ENCODE data around the gene DGKD. TPM values are rescaled to one million over a fixed set of nuclear protein-coding genes. Genes with fewer than 3 reads are reported as not detected.

DGKD gene
- total RNA-seq, 1 donor from 2014 or later, result 10.3 TPM

- TF ChIP-seq CTCF (conservative IDR thresholded peaks at IDR 0.05; ENCODE audit: low read depth, low read length), result no peak
- no peak for DNase-seq (ENCODE audit: low read depth)
Measured at GRCh38 chr2:233462202-233462785, 108.0 kb downstream of the DGKD start.

GRCh38 chr2:233462826-233463470 is 108.7 kb downstream of the DGKD start:
- H3K4me3 ChIP-seq (ENCODE audit: low read depth, low read length), result no peak overlapping the region
- DNase-seq (ENCODE audit: low read depth), result no peak
- TF ChIP-seq CTCF (conservative IDR thresholded peaks at IDR 0.05; ENCODE audit: low read depth, low read length), result no peak

More at GRCh38 chr2:233462202-233462785, 108.0 kb downstream of the DGKD start:
- no peak overlapping the region for H3K4me3 ChIP-seq (ENCODE audit: low read depth, low read length)

DNA sequence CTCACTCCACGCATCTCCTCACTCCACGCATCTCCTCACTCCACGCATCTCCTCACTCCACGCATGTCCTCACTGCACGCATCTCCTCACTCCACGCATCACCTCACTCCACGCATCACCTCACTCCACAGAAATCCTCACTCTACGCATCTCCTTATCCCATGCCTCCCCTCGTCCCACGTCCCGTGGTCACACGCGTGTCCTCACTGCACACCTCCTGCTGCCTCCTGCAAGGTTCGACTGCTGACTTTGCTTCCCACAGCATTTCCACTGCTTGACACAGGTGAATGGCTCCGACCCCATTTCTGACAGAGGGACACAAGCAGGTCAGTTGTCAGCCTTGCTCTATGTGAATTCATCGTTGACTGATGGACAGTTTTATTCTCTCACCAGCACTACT is 109.3 kb downstream of the DGKD start:
- H3K4me3 ChIP-seq (ENCODE audit: low read depth, low read length), result no peak overlapping the region
- no peak for TF ChIP-seq CTCF (conservative IDR thresholded peaks at IDR 0.05; ENCODE audit: low read depth, low read length)
- DNase-seq (ENCODE audit: low read depth), result no peak

DNA sequence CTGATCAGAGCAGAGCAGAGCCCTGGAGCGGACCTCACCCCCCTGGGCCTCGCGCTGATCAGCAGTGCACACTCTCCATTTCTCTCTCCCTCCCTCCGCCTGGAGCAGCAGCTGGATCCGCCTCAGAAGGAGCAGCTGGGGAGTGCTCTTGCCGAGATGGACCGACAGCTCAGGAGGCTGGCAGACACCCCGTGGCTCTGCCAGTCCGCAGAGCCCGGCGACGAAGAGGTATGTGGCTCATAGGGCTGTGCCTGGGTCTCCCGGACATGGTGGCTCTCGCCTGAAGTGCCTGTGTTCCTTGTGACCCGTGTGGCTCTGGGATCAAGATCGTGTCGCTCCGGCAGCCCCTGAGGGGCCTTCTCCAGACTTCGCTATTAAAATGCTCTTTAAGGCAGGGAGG is 109.8 kb downstream of the DGKD start:
- no peak for DNase-seq (ENCODE audit: low read depth)
- no peak overlapping the region for H3K4me3 ChIP-seq (ENCODE audit: low read depth, low read length)
- TF ChIP-seq CTCF (conservative IDR thresholded peaks at IDR 0.05; ENCODE audit: low read depth, low read length), result no peak

DNA sequence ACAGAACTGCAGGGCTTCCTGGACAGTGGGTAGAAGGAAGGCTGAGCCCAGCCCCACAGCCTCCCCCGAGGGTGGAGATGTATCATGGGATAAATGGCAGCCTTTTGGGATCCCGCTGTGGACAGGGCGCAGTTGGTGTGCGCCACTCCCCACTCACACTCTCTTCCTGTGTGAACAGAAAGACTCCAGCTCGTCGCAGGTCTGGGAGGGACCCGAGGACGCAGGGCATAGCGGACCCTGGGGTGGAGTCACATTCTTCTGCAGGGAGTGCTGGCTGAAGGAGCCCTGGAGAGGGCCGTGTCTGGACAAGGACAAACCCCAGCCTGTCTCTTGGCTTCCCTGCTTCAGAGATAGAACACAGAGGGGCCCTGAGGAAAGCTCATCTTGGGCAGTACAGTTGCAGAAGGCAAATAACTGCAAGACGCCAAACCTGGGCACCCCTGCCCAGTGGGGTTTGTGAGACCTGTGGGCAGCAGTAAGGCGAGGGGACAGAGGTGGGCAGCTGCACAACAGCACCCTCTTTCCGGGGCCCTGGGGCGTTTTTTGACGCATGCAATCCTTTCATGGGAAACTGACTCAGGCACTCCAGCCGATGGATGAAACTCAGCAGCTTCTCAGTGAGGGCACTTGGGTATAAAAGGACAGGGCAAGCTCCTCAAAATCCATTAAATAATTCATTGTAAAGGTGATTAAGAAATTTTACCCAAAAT is 110.4 kb downstream of the DGKD start:
- DNase-seq (ENCODE audit: low read depth), result no peak
- no peak overlapping the region for H3K4me3 ChIP-seq (ENCODE audit: low read depth, low read length)
- TF ChIP-seq CTCF (conservative IDR thresholded peaks at IDR 0.05; ENCODE audit: low read depth, low read length), result no peak

DNA sequence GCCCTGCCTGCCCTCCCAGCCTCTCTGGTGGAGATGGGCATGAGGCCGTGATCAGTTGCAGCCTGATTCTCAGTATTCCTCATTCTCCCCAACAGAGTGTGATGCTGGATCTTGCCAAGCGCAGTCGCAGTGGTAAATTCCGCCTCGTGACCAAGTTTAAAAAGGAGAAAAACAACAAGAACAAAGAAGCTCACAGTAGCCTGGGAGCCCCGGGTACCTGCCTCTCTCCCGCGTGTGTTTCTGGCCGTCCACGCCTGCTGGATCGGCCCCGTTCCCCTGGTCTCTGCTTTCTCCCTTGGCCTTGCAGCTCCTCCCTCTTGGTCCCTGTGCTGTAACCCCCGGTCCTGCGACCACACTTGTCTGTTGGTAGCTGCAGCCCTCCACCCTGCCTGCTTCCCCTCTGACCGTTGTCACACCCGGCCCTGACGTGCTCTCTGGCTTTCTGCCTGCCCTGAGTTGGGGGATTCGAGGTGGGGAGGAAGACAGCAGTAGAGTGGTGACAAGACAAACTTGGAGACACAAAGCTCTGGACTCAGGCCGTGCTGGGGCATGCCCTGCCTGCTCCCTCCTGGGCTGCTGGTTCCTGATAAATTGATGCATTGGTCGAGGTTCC is 112.8 kb downstream of the DGKD start:
- TF ChIP-seq CTCF (conservative IDR thresholded peaks at IDR 0.05; ENCODE audit: low read depth, low read length), result no peak
- no peak for DNase-seq (ENCODE audit: low read depth)
- no peak overlapping the region for H3K4me3 ChIP-seq (ENCODE audit: low read depth, low read length)
